GM12872 (cell line): ENCODE results near the gene IDH2.

Experiments
- TF ChIP-seq, protein P1 (sequence below): IDR thresholded peaks from 3 replicates; pipeline ENCODE4 v1.5.1; 2011; ENCODE audit warnings: low read depth, mild to moderate bottlenecking, low read length, moderate library complexity; ENCODE audit not compliant: insufficient read depth

IDH2 gene

DNA sequence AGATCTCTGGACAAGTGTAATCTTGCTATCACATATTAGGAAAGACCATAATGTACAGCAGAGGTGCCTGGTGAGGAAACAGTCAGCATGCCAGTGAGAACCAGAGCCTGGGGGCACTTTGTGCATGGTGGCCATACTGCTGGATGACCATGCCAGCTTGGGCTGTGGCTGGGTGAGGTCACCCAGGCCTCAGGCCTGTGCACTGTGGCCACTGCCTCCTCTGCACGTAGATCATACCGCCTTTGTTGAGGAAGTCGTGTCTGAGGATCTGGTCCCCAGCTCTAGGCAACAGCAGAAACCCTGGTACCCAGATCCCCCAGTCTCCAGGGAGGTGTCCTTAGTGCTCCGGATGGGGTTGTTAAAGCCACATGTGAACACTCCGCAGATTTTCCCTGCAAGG is 62.3 kb downstream of the IDH2 start:
- TF ChIP-seq, protein P1, sequence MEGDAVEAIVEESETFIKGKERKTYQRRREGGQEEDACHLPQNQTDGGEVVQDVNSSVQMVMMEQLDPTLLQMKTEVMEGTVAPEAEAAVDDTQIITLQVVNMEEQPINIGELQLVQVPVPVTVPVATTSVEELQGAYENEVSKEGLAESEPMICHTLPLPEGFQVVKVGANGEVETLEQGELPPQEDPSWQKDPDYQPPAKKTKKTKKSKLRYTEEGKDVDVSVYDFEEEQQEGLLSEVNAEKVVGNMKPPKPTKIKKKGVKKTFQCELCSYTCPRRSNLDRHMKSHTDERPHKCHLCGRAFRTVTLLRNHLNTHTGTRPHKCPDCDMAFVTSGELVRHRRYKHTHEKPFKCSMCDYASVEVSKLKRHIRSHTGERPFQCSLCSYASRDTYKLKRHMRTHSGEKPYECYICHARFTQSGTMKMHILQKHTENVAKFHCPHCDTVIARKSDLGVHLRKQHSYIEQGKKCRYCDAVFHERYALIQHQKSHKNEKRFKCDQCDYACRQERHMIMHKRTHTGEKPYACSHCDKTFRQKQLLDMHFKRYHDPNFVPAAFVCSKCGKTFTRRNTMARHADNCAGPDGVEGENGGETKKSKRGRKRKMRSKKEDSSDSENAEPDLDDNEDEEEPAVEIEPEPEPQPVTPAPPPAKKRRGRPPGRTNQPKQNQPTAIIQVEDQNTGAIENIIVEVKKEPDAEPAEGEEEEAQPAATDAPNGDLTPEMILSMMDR: no peak

DNA sequence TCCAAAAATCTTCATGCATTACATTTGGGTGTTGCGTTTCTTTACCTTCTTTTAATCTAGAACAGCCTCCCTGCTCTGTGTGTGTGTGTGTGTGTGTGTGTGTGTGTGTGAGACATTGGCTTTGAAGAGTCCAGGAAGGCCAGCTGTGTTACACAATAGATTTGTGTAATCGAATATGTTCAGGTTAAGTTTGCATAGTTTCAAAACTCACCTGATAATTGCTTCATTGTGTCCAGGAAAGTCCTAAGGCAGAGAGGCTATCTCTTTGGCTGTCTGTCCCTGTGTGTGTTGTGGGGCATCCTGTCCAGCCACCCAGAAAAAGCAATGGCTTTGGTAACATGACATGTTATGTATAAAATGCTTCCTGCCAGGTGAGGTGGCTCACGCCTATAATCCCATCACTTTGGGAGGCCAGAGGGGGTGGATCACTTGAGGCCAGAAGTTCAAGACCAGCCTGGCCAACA is 63.6 kb downstream of the IDH2 start:
- TF ChIP-seq, protein P1: no peak

DNA sequence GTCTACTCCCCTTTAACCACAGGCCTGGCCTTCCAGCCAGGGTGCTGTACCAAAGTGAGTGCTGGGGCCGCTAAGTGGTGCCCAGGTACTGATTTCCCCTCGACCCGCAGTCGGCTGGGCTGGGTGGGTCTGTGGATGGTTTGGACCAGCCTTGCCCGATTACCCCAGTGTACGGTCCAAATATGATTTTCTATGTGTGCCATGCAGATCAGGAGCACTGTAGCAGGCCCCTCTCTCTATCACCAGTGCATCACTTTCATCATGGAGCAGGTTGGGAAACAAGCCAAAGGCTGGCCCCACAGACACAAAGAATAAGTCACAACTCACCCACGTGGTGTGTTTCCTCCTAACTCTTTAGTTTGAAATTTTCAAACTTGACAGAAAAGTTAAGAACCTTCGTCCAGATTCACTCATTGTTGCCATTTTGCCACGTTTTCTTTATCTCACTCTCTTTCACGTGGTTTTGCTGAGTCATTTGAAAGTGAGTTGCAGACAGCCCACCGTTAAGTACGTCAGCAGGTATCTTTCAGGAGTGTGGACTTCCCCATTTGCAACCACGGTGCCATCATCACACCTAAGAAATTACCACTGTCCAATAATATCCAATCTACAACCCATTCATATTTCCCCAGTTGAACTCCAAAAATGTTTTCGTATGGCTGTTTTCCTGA is 64.2 kb downstream of the IDH2 start:
- TF ChIP-seq, protein P1: no peak

DNA sequence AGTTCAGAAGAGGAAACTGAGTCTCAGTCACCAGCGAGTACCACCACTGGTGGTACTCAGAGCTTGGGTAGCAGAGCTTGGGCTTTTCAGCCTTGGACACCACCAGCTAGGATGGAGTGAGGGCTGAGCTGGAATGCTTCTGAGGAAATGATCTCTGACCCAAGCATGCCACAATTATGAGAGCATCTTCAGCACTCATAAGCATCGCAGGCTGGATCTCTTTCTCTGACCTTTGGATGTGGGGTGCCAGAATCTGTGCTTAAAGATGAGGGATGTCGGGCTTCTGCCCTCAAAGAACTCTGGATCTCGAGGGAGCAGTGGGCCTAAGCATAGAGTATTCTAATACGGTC is 64.8 kb downstream of the IDH2 start:
- TF ChIP-seq, protein P1: no peak

DNA sequence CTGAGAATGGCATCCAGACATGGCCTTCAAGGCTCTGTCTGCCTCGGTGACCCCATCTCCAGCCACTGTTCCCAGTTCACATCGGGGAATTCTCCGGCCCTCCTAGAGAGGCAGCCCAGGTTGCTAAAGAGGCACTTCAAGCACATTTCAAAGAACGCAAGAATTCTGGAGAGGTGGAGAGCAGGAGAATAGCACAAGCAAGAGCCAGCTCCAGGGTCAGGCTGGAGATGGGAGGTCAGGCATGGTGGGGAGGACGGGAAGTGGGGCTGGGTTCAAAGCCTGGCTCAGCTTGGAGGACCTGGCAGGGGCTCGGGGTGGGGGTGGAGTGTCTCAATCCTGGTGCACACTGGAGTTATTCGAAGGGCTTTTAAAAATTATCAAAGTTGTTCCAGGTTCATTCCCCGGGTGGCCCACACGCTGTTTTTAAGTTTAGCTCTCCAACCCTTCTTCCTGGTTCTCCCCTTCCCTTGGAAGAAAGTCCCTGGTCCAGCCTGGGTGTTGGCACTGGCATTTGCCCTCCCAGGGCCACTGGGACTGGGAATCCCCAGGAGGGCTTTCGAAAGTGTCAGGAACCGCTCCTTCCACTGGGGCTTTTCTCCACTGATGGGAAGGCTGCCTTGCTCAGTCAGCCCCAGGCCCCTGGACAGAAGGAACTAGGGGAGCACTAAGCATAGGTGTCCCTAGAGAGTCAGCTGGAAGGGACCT is 65.3 kb downstream of the IDH2 start:
- TF ChIP-seq, protein P1: no peak

DNA sequence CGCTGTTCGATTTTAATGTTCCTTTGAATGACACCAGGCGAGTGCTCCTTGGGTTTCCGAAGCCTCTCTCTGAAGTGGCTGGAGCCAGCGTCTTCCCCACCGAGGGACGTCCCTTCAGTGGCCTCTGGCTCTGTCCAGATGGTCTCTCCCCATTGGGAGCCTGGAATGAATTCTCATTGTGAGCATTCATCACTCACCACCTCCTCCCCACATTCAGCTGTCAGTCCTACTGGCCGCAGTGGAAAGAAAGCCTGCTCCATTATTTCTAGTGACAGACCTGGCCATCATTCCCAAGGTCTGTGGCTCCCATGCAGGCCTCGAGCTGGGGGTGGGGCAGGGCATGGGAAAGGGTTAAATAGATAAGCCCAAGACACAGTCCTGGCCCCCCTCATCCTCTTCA is 65.9 kb downstream of the IDH2 start:
- TF ChIP-seq, protein P1: no peak

DNA sequence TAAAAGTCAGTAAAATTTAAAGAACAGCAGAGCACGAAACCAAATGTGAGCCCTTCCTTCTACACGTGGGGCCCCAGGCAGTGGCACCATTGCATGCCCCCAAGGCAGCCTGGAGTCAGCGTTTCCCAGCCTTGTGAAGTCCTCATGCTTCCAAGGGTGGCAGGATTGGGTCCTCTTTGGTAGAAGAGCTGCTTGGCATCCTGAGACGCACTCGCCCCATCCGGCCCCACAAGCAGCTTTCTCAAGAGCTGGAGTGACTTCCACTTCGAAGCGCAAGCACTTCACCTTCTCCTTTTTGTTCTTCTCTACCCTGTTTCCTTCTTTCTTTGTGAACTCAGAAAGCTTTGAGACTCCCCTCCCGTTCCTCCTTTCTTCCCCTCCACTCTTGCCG is 66.4 kb downstream of the IDH2 start:
- TF ChIP-seq, protein P1: no peak
